HG02610 (cell line): ENCODE measurements around the gene CAMK2G.

Experiments
- ATAC-seq: cut with Tn5 transposase; IDR thresholded peaks from one replicate; pipeline ENCODE4 v1.9.1; 2021; ENCODE audit warnings: mild to moderate bottlenecking, moderate library complexity; ENCODE audit not compliant: unreplicated experiment

The CAMK2G gene

DNA sequence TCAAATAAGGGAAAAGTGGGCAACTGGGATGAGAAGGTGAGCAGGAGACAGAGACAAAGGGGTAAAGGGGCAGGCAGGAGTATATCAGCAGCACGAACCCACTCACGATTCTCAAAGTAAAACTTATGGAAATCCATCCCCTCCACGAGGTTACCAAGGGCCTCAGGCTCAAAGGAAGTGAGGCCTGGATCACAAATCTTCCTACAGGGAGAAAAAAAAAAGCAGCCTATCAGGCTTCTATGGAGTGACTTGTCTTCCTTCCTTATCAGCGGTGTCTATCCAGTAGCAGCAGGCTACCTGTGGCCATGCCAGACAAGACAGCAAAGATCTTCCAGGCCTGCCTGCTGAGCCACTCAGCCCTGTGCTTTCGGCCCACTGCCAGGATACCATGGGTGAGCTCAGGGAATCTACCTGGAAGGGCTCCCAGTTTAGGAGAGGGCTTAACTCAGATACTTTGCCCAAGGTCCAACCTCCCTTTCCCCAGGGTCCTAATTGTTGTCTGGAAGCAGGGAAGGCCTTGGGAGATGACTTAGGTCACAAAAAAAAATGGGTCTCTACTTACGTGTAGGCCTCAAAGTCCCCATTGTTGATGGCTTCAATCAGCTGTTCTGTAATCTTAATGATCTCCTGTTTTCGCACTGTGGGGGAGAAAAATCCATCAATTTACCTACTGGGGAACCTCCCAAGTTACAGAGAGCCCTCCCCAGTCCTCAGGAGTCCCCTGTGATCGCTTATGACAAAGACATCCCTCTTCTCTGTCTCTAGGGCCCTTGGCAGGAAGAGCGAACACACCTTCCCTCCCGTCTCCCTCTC is 57.2 kb downstream of the CAMK2G start:
- ATAC-seq = no peak

DNA sequence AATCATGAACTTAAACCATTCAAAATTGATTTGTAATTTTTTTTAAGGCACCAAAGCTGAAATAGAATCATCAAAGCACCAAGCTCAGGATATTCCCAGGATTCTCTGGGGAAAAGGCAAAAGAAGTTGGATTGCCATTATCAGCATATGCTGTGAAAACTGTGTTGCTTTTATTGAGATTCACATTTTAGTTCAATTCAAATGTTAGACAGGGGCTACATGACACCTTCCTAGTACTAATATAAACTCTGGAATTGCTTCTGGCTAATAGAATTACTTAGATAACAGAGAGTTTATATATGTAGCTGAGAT is 58.7 kb downstream of the CAMK2G start:
- no peak for ATAC-seq

DNA sequence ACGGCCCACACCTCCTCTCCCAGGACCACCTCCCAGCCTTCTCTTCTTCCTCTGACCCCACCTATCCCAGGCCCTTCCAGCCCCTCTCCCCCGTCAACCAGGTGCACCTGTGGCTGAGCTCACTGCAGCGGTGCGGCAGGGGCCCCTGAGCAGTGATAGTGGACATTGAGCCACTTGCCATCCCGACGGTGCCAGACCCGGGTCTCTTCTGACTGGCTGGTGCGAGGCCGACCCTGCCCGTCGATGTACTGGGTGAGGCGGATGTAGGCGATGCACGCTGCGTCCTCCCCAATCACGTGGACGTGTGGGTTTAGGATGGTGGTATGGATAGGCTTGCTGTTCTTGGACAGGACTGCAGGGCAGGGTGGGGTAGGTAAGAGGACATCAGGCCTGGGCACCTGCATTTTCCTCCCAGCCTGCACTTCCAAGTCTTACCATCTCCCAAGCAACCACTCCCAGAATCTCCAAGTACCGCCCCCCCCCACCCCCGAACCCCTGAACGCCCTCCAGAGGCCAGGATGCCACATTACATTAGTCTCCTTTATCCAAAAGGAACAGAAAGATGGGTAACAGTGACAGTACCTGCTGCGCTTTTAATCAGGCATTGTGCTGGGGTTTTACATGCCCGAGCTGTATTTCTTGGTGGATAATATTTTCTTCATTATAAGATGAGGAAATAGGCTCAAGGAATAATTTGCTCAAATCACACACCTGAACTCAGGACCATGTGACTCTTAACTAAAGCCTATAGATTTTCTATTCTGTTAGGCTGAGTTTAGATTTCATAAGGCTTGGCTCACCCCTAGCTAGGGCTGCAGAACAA is 59.2 kb downstream of the CAMK2G start:
- no peak for ATAC-seq

DNA sequence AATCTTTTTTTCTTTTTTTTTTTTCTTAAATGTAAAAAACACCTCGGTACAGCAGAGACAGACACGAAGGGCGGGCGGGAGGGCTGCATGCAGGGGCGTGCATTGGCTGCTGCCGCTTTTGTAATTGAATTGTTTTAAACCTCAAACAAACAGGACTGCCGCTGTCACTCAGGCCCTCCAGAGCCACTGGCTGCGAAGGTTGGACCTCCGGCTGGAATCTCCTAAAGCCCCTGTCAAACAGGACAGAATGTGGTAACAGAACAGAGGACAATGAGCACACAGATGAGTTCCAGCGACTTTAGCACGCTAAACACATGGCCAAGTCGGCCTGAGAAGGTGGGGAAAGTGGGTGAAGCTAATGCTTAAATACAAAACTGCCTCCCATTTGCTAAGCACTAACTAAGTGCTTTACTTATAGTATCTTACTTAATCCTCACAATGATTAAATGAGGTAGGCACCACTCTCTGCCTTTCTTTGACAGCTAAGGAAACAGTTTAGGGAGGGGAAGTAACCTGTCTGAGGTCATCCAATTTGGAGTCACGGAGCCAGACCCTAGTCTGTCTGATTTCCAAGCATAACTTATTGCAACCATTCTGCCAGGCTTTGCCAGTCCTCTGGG is 60.0 kb downstream of the CAMK2G start:
- no peak for ATAC-seq

DNA sequence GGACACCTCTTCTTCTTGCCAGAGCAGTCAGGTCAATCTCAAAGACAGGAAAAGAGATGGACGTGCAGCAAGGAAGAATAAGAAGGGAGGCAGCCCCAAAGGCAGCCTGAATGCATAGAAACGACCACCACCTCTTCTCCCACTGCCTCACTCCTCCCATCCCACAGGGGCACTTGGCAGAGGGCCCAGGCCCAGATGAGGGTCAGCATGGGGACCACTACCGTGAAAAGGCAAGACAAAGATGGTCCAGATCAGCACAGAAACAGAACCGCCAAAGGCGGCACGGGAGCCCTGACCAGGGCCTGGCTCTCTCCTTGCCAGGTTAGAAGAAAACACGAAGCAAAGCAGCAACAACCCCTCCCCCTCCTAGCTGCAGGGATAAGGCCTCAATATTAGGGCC is 61.0 kb downstream of the CAMK2G start:
- no peak for ATAC-seq

DNA sequence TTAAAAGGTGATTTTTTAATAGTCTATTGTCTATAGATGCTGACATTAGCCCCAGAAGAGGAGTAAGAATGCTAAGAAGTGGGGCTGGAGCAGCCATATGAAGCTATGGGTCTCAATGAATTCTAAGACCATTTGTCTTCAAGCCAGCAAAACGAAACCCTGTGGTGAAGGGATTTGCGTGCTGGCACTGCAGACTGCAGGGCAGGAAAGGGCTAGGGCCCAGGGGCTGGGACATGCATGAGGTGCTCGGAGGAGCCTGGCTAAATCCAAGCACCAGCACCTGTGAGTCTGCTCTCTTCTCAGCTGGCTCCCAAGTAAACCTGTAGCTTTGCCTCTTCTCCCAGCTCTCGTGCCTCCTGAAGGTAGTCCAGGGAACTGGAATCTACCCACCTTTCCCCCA is 61.7 kb downstream of the CAMK2G start:
- no peak for ATAC-seq

DNA sequence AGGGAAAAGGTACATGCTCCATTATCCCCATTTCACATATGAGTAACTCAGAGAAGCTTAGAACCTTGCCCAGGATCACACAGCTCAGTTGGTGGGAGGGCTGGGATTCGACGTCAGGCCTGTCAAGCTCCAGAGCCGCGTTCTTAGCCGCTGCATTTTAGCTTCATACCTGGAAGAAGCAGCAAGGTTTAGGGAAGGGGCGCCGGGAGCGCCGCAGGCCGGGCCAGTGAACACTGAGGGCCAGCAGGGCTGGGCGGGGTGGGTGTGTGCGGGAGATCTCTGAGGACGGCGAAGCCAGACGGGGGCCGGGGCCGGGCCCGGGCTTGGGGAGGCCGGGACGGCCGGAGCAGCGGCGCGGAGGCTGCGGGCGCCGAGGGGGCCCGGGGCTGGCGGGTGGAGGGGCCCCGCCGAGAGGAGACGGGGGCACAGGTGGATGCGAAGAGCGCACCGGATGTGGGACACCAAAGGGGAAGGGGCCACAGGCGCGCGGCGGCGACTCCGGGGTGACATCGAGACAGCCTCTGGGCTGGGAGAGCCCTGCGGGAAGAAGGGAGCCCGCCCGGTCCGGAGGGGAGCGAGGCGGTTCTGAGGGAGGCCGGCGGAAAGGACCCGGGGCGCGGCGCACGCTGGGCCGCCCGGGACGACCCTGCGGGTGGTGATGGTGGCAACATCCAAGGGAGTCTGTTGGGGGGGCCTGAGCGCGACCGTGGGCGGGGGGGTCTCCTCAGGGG is 63.5 kb downstream of the CAMK2G start:
- peak; percentile 27 for ATAC-seq

DNA sequence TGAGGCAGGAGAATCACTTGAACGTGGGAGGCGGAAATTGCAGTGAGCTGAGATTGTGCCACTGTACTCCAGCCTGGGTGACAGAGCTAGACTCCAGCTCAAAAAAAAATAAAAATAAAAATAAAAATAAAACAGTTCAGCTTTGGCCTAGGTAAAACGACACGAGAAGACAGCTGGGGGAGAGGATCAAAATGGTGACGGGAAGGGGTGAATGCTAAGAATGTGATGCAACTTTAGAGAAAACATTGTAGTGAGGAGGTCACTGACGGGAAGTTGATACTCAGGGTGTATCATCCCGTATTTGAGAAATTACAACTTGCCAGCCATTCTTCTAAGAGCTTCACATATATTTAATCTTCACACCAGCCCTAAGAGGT is 64.0 kb downstream of the CAMK2G start:
- ATAC-seq = no peak

DNA sequence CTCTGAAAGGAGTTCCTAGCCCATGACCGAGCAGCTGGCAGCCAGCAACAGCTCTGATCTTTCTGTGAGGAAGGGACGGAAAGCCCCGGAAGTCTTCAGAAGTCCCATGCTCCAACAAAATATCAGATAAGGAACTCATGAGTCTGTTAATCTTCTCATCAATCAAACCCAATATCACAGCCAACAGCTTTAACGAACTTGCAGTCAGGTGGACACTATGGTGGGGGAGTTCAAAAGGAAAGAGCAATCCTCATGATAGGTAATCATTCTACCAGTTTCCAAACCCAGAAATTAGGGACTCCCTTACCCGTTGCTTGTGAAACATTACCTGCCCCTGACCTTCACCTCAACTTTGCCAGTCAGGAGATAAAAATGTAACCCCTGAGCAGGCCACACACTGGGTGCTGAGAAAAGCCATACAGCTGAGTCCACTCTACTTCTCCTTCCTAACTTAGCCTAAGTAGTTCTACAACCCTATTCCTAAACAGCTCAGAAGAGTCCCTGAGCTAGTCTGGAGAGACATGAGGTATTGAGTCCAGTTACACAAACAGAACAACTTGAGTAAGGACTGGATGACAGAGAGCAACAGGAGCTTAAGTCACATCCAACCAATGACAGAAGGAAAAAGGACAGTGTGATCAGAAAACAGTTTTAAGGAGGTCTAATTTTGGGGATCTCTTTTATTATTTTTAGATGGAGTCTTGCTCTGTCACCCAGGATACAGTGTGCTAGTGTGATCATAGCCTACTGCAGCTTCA is 65.1 kb downstream of the CAMK2G start:
- no peak for ATAC-seq

DNA sequence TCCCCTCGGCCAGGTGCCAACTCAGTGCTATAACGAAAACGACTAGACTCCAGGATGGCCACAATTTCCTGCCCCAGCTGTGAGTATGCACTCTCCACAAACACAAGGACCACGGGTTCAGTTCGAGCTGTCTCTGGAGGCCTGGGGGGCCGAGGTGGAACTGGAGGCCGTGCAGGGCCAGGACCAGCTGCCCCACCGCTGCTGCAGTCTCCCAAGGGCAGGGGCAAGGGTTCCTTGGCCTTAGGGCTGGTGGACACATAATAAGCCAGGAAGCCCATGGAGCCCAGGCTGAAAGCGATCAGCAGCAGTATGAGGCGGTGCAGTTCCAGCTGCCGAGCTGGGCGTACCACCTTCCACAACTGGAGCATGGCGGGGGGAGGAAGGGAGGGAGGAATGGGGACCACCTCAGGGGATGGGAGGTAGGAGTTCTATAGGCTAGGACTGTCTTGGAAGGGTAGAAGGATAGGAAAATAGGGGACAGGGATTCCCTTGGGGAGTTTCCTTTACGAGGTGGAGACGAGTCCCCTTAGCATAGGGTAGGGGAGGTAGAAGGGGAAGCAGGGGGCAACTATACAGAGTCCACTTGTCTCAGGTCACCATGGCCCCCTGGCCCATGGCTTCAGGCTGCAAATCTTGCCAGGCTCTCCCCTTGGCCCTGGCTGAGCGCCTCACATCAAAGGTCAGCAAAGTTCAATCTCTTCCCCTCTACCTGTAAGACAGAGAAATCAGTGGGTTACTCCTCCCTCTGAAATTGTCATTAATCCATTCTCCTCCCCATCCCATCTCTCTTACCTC is 66.1 kb downstream of the CAMK2G start:
- no peak for ATAC-seq

DNA sequence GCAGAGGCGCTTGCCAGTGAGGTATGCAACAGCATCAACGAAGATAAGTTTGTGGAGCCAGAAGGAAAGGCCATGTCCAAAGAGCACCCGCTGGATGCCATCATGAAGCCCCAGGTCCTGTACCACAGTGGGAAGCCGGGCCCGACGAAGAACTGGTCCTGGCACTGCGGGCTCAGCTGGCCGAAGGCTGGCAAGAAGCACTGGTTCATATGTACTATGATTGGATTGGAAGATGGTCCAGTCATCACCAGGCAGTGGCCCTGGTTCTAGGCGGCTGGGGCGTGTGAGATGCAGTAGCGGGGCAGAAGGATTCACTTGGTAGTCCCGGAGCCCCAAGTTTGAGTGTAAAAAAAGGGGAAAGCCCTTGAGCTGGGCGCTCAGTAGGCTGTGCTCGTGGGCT is 66.9 kb downstream of the CAMK2G start:
- ATAC-seq = no peak

DNA sequence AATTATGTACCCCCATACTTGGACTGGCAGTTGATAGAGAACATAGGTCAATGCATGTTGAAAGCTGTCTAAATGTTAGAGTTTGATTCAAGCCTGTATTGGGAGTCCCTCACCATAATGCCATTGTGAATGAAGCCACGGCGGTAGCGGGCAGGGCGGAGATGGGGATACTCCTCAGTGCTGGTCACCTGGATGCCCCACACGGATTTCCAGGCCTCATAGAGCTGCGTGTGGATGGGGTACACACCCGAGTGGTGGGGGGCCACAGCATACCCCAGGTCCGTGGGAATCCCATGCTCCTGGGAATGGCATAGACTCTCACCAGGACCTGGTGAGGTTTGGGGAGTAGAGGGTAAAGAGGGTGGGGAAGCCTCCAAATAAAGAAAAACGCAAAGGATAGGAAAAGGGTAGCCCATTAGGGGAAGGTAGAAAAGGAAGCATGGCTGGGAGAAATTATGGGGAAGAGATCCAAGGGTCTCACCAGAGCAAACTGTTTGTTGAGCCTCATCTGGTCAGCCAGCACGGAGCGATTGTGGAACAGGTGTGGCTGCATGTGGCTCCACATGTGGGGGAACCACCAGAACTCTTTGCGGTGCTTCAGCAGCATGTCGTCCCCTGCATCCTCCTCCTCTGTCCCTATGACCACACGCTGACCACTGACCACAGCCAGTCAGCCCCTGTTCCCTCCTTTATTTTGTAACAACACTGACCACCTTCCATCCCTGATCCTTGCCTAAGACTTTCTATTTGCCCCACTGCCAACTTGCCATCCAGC is 68.0 kb downstream of the CAMK2G start:
- no peak for ATAC-seq

DNA sequence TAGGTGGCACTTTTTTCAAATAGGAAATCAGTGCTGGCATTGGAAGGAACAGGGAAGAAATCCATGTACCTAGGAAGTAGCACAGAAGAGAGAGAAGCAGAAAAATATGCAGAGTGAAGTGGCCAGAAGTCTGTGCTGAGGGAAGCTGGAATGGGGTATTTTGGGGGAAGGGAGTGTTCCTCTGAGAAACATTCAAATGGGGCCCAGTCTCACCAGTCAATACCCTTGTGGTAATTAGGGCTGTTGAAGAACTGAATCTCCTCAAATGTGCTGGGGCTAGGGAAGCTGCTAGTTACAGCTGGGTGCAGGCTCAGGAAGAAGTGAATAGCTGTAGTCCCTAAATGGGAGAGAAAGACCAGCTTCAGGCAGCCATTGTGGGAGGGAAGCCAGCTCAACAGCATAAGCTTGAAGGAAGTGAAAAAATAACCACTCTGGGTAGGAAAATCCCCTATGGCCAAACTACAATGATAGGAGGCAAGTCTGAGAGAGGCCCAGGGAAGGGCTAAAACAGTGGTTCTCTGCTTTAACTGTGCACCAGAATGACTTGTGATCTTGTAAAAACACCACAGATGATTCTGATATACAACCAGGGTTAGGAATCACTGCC is 70.6 kb downstream of the CAMK2G start:
- peak; percentile 72 for ATAC-seq

DNA sequence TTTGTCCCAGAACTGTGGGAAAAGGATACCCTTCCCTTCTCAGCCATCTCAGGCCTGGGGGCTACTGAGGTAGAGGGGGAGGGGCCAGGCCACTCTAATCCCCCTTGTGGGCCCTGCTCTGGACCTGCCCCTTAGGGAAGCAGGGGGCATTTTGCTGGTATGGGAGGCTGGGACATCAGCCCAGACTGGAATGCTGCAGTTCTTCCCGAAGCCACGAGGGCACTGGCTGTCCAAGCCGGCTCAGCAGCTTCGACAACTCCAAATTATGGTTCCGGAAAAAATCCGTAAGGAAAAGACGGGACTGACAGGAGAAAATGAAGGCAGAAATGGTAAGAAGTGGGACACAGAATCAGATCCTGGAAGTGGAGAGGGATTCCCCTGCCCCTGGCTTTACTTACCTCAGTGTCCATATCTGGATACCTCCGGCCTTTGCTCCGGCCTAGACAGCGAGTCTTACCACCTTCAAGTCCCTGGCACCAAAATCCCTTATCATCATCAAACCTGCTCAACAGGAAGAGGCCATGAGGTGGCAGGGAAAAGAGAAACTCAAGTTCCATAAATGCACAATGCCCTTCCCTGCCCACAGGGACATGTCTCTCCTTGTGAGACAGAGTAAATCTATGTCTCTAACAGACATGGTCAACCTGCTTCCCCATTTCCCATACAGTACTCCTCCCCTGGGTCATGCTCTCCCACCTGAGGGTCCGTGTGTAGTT is 71.9 kb downstream of the CAMK2G start:
- ATAC-seq = no peak

DNA sequence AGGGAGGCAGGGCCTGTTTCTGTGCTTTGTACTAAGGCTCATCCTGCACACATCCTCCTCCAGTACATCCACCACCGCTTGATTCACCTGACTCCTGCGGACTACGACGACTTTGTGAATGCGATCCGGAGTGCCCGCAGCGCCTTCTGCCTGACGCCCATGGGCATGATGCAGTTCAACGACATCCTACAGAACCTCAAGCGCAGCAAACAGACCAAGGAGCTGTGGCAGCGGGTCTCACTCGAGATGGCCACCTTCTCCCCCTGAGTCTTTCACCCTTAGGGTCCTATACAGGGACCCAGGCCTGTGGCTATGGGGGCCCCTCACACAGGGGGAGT is 73.1 kb downstream of the CAMK2G start:
- ATAC-seq = no peak

DNA sequence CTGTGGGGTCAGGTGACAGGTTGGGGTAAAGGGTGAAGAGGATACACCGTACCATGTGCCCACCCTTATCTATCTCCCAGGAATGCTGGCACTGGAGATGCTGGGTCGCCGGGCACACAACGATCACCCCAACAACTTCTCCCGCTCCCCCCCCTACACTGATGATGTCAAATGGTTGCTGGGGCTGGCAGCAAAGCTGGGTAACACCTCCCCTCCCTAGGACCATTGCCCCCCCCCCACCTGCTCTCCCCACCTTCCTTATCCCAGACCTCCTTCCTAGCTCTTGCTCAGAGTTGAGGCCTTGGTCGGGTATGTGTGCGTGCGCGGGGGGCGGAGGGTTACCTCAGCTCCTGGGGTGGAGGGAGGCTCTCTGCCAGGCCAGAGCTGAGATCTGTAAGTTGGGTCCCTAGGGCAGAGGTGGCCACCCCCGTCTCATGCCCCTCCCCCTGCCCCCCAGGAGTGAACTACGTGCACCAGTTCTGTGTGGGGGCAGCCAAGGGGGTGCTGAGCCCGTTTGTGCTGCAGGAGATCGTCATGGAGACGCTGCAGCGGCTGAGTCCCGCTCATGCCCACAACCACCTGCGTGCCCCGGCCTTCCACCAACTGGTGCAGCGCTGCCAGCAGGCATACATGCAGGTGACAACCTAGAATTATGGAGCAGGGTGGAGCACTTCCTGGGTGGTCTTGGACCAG is 73.6 kb downstream of the CAMK2G start:
- ATAC-seq = no peak

DNA sequence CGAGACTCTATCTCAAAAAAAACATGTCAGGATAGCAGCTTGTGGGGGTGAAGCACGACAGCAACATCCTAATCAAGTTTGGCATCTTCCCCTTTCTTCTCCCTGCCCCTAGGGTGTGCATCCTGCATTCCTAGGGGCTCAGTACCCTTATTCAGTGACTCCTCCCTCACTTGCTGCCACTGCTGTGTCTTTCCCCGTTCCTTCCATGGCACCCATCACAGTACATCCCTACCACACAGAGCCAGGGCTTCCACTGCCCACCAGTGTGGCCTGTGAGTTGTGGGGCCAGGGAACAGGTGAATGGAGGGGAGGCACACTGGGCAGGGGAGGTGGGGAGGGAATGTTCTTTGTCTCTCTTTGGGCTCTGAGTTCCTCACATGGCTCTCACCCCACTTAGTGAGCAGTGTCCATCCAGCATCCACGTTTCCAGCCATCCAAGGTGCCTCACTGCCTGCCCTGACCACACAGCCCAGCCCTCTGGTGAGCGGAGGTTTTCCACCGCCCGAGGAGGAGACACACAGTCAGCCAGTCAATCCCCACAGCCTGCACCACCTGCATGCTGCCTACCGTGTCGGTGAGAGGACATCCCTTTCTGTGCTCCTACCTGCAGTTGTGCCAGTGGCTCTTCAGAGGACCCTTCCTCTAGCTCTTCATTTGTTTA is 74.3 kb downstream of the CAMK2G start:
- ATAC-seq = no peak
